GM23248 (cell line): ENCODE results near the gene RFX2. TPM values are rescaled to one million over a fixed set of nuclear protein-coding genes. Genes with fewer than 3 reads are reported as not detected.

Source experiments
- DNase-seq: peaks from one replicate; pipeline ENCODE4 v3.0.0-alpha.2; 2015
- H2AFZ ChIP-seq: fragments of 200-600 bp; sonication (generic); 2 replicates; pipeline ENCODE4 v1.6.1; 2016; ENCODE audit warnings: antibody characterized with exemption
- H3F3A ChIP-seq: fragments of 200-600 bp; sonication (generic); 2 replicates; pipeline ENCODE4 v1.6.1; 2016; ENCODE audit warnings: mild to moderate bottlenecking, antibody characterized with exemption, mixed run types; ENCODE audit not compliant: insufficient read depth
- H3K27ac ChIP-seq: fragments of 200-600 bp; sonication (generic); 2 replicates; pipeline ENCODE4 v1.5.1; 2016; ENCODE audit warnings: mild to moderate bottlenecking
- H3K27me3 ChIP-seq: fragments of 200-600 bp; sonication (generic); replicated peaks from 2 replicates; pipeline ENCODE4 v1.6.1; 2016; ENCODE audit warnings: mild to moderate bottlenecking; ENCODE audit not compliant: insufficient read depth
- H3K36me3 ChIP-seq: fragments of 200-600 bp; sonication (generic); 2 replicates; pipeline ENCODE4 v1.6.1; 2016; ENCODE audit warnings: low read depth, mild to moderate bottlenecking
- H3K4me1 ChIP-seq: fragments of 200-600 bp; sonication (generic); 2 replicates; pipeline ENCODE4 v1.6.1; 2016; ENCODE audit warnings: mild to moderate bottlenecking; ENCODE audit not compliant: insufficient read depth
- H3K4me2 ChIP-seq: fragments of 200-600 bp; sonication (generic); one replicate; pipeline ENCODE4 v1.6.1; 2016; ENCODE audit warnings: mild to moderate bottlenecking; ENCODE audit not compliant: unreplicated experiment
- H3K4me3 ChIP-seq: fragments of 200-600 bp; sonication (generic); 2 replicates; pipeline ENCODE4 v1.5.1; 2016; ENCODE audit warnings: mild to moderate bottlenecking
- H3K79me2 ChIP-seq: fragments of 200-600 bp; sonication (generic); 2 replicates; pipeline ENCODE4 v1.6.1; 2016; ENCODE audit warnings: mild to moderate bottlenecking; ENCODE audit not compliant: insufficient read depth
- H3K9ac ChIP-seq: fragments of 200-600 bp; sonication (generic); 2 replicates; pipeline ENCODE4 v1.6.1; 2016; ENCODE audit warnings: mild to moderate bottlenecking
- H3K9me2 ChIP-seq: fragments of 200-600 bp; sonication (generic); 2 replicates; pipeline ENCODE4 v1.6.1; 2016; ENCODE audit warnings: mixed run types, mild to moderate bottlenecking, moderate library complexity; ENCODE audit not compliant: insufficient read depth
- H3K9me3 ChIP-seq: fragments of 200-600 bp; sonication (generic); one replicate; pipeline ENCODE4 v1.6.1; 2017; ENCODE audit warnings: low read depth
- H4K20me1 ChIP-seq: fragments of 200-600 bp; sonication (generic); 2 replicates; pipeline ENCODE4 v1.6.0; 2016; ENCODE audit not compliant: insufficient read depth
- EZH2 ChIP-seq: fragments of 200-600 bp; sonication (generic); IDR thresholded peaks from 2 replicates; pipeline ENCODE4 v1.6.1; 2018; ENCODE audit warnings: antibody characterized with exemption, mild to moderate bottlenecking; ENCODE audit not compliant: insufficient read depth, poor library complexity, severe bottlenecking
- EZH2phosphoT487 ChIP-seq: fragments of 200-600 bp; sonication (generic); IDR thresholded peaks from 2 replicates; pipeline ENCODE4 v1.6.1; 2018; ENCODE audit warnings: antibody characterized with exemption, moderate library complexity, mild to moderate bottlenecking, low read depth; ENCODE audit not compliant: insufficient read depth
- WGBS, 2 experiments: methylation state at CpG; one replicate each; pipeline ENCODE4 v1.1.6; 2015 to 2017; ENCODE audit warnings: low lambda C conversion rate in 2 of 2, low coverage in 1 of 2; ENCODE audit errors: missing lambda C conversion rate in 2 of 2; 5-methylcytosine and 5-hydroxymethylcytosine counted together
- in situ Hi-C: fragments of 300-500 bp; cut with MboI; formaldehyde crosslinking; loops from 2 replicates; pipeline ENCODE4 v1.15.0; 2020
- polyA plus RNA-seq: library from polyadenylated mRNA; unstranded; fragments of >200 nt; fragmentation: Nextera tagmentation; extraction: Ambion mirVana; gene quantifications from 2 replicates; pipeline ENCODE4 v1.2.1, GENCODE V29; 2016
- total RNA-seq: library from RNA; depleted of rRNA; stranded (reverse); fragments of >200 nt; shearing (Covaris generic); gene quantifications from 2 replicates; pipeline ENCODE4 v1.2.3, GENCODE V29; 2014

The RFX2 gene
- total and polyA plus RNA-seq, 2 experiments from 2014 or later, result 11.3 to 13.1 TPM

GRCh38 chr19:5983367-5983955 lies 126.8 kb downstream of the RFX2 start:
- peak; percentile 65 for DNase-seq

GRCh38 chr19:5978606-5979552 lies 131.4 kb downstream of the RFX2 start:
- in situ Hi-C loops, result no loop called here

More at GRCh38 chr19:5983367-5983955, 126.8 kb downstream of the RFX2 start:
- TF ChIP-seq EZH2phosphoT487, result no peak
- TF ChIP-seq EZH2, result no peak
- Histone ChIP-seq H3K4me2 (peak overlapping the region; percentile 38), H3K9me3 (no peaks in the 10 kb centered on the region), H3K9me2 (no peaks in the 10 kb centered on the region), H3K9ac (no peak overlapping the region; the same call in 1 of the 2 replicates), H2AFZ (peak overlapping the region; percentile 52), H3K36me3 (no peaks in the 10 kb centered on the region), H3K27me3 (no peaks in the 10 kb centered on the region), H3F3A (peaks cover 4% of the 10 kb centered on the region), H3K4me1 (peaks cover 34% of the 10 kb centered on the region), H3K79me2 (peaks cover 18% of the 10 kb centered on the region), H3K4me3 (peak overlapping the region; percentile 16; the same call in 1 of the 2 replicates), H3K27ac (peak overlapping the region; percentile 23; the same call in 1 of the 2 replicates), H4K20me1 (no peaks in the 10 kb centered on the region)
- 29 to 31% methylated on average over 14 of the region's 14 CpGs for WGBS, 2 experiments
- in situ Hi-C loops, result no loop called here

GRCh38 chr19:5977785-5978605 lies 132.3 kb downstream of the RFX2 start, which contains the start of gene RANBP3:
TSS of gene RANBP3 (minus strand) at chr19:5978140. CDS start at chr19:5978082, 58 bp downstream.
- Histone ChIP-seq H3F3A (peaks cover 3% of the 10 kb centered on the region), H3K9me2 (no peaks in the 10 kb centered on the region), H3K4me3 (peak within 1 kb of the TSS; percentile 78), H3K9ac (peak within 1 kb of the TSS; percentile 89), H3K79me2 (peaks cover 69% of the 10 kb centered on the region), H2AFZ (peak within 1 kb of the TSS; percentile 83), H4K20me1 (peaks cover 6% of the 10 kb centered on the region; the same call in 1 of the 2 replicates), H3K27ac (peak within 1 kb of the TSS; percentile 39), H3K4me1 (peaks cover 28% of the 10 kb centered on the region), H3K4me2 (peak within 1 kb of the TSS; percentile 98), H3K27me3 (no peaks in the 10 kb centered on the region), H3K36me3 (no peaks in the 10 kb centered on the region), H3K9me3 (no peaks in the 10 kb centered on the region)
- peak; percentile 100 for DNase-seq
- in situ Hi-C loops, result no loop called here
- 0 to 1% methylated on average over 68 to 86 of the region's 88 CpGs for WGBS, 2 experiments
- no peak for TF ChIP-seq EZH2
- no peak for TF ChIP-seq EZH2phosphoT487

More at GRCh38 chr19:5978606-5979552, 131.4 kb downstream of the RFX2 start:
- Histone ChIP-seq H3K36me3 (no peaks in the 10 kb centered on the region), H3K4me1 (peaks cover 36% of the 10 kb centered on the region), H3K27ac (peak overlapping the region; percentile 36; the same call in 1 of the 2 replicates), H3K79me2 (peaks cover 60% of the 10 kb centered on the region), H3K27me3 (no peaks in the 10 kb centered on the region), H3K9me3 (no peaks in the 10 kb centered on the region), H3K9me2 (no peaks in the 10 kb centered on the region), H3K4me2 (peak overlapping the region; percentile 77), H3F3A (peaks cover 4% of the 10 kb centered on the region), H3K4me3 (peak overlapping the region; percentile 77), H2AFZ (peak overlapping the region; percentile 83), H4K20me1 (peaks cover 6% of the 10 kb centered on the region; the same call in 1 of the 2 replicates), H3K9ac (peak overlapping the region; percentile 84)
- 36 to 54% methylated on average over 21 to 33 of the region's 33 CpGs for WGBS, 2 experiments
- no peak for DNase-seq
- no peak for TF ChIP-seq EZH2phosphoT487
- no peak for TF ChIP-seq EZH2

- TF ChIP-seq EZH2 (no peak), EZH2phosphoT487 (no peak)
- H2AFZ ChIP-seq, result peak overlapping the region; percentile 67
- WGBS, 2 experiments, result 1 to 2% methylated on average over 15 to 32 of the region's 43 CpGs
- peaks cover 6% of the 10 kb centered on the region; the same call in 1 of the 2 replicates for H4K20me1 ChIP-seq
- peak overlapping the region; percentile 39 for H3K27ac ChIP-seq
- no peaks in the 10 kb centered on the region for H3F3A ChIP-seq
- in situ Hi-C loops, result no loop called here
- peak overlapping the region; percentile 89 for H3K9ac ChIP-seq
- DNase-seq, result peak; percentile 19
- no peaks in the 10 kb centered on the region for H3K9me2 ChIP-seq
- H3K79me2 ChIP-seq, result peaks cover 76% of the 10 kb centered on the region
- peaks cover 26% of the 10 kb centered on the region; the same call in 1 of the 2 replicates for H3K4me1 ChIP-seq
- H3K36me3 ChIP-seq, result no peaks in the 10 kb centered on the region
- no peaks in the 10 kb centered on the region for H3K9me3 ChIP-seq
- peak overlapping the region; percentile 98 for H3K4me2 ChIP-seq
- H3K4me3 ChIP-seq, result peak overlapping the region; percentile 78
- H3K27me3 ChIP-seq, result no peaks in the 10 kb centered on the region
These were observed 133.0 kb downstream of the RFX2 start for GRCh38 chr19:5977222-5977784.
